ENCODE measurements around the gene FOXL3.

Gene FOXL3

DNA sequence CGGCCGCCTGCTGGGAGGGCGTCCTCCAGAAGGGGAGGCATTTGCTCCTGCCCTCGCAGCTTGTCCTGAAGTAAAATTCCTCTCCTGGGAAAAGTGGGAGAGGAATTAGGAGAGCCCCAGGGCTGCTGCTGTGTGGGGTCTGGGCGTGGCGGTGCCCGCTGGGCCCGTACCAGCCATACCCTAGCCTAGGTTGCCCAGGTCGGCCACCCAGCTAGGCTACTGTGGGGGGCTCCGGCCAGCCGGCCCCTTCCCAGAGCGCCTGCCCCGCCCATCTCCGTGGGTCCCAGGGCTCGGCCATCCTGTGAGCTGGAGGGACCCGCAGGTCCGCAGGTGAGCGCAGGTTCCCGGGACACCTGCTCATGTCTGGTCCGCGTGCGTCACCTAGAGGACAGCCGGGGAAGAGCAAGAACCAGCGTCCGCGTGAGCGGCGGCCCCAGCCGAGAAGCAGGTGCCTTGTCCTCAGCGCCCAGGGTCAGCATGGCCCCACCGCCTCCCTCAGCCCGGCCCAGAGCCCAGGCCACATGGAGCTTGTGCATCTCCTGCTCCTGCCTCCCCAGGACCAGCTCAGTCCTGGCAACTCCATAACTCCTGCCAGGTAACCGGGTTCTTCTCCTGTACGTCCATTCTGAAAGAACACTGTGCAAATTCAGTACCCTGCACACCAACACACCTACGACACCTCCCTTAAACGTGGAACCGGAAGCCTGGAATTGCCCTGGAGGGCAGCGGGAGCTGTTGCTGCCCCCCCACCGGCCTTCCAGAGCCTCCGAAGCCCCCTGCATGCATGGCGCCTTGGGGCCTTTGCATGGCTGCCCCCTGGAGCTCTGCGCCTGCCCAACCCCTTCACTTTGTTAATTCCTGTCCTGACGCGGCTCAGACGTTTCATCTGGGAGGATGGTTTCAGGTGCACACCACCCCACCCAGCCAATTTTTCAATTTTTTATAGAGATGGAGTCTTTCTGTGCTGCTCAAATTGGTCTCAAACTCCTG lies 22.8 kb upstream of the FOXL3 start:
- Histone ChIP-seq H3K4me1 (ENCODE audit: control insufficient read depth in 1 of 2, insufficient read depth in 2 of 2, low read length in 2 of 2) (peaks cover 5 to 10% of the 10 kb centered on the region in 2 donors), H3K9me3 (ENCODE audit: control insufficient read depth in 1 of 2, low read length in 2 of 2) (peaks cover 5 to 6% of the 10 kb centered on the region in 2 donors), H3K4me3 (ENCODE audit: low read depth in 1 of 2, low read length in 2 of 2) (no peak overlapping the region), H3K27ac (ENCODE audit: low read depth, low read length) (no peak overlapping the region), H3K36me3 (ENCODE audit: control insufficient read depth in 1 of 2, insufficient read depth in 2 of 2, low read length in 2 of 2) (no peaks in the 10 kb centered on the region), H3K27me3 (ENCODE audit: control insufficient read depth in 1 of 2, insufficient read depth in 2 of 2, low read length in 2 of 2) (no peaks in the 10 kb centered on the region), H3K9ac (ENCODE audit: low read depth in 1 of 2, low read length in 2 of 2) (no peak overlapping the region)

DNA sequence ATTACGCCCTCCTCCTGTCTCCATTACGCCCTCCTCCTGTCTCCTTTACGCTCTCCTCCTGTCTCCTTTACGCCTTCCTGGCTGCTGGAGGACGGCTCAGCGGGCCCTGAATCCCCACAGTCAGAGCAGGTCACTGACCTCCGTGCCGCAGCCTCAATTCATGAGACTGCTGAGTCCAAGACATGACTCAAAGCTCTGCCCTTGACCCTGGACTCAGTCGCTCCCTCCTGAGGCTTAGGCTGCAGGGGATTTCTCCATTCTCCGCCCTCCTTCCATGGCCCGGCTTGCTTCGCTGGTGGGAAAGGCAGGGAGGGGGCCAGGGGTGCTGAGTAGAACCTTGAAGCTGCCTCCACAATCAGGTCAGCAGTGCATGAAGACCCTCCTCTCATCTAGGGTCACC lies 21.0 kb upstream of the FOXL3 start:
- Histone ChIP-seq H3K27ac (ENCODE audit: low read depth, low read length) (no peak overlapping the region), H3K9ac (ENCODE audit: low read depth in 1 of 2, low read length in 2 of 2) (no peak overlapping the region), H3K4me3 (ENCODE audit: low read depth in 1 of 2, low read length in 2 of 2) (no peak overlapping the region), H3K4me1 (ENCODE audit: control insufficient read depth in 1 of 2, insufficient read depth in 2 of 2, low read length in 2 of 2) (peaks cover 5 to 10% of the 10 kb centered on the region in 2 donors), H3K9me3 (ENCODE audit: control insufficient read depth in 1 of 2, low read length in 2 of 2) (peaks cover 0 to 9% of the 10 kb centered on the region in 2 donors), H3K36me3 (ENCODE audit: control insufficient read depth in 1 of 2, insufficient read depth in 2 of 2, low read length in 2 of 2) (no peaks in the 10 kb centered on the region), H3K27me3 (ENCODE audit: control insufficient read depth in 1 of 2, insufficient read depth in 2 of 2, low read length in 2 of 2) (no peaks in the 10 kb centered on the region)

DNA sequence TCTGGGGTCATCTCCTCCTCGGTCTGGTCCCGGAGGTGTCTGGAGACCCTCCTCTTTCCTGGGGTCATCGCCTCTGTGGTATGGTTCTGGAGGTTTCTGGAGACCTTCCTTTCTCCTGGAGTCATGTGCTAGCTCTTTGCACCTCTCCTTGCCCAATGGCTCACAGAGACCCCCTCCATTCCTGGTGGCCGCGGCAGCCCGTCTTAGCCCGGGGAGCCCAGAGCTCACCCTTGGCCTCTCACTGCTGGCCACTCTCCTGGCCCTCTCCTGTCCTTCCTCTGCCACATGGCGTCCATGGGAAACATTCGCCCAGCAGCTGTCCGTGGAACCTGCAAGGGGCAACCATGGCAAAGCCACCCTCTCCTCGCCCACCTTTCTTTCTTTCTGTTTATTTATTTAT lies 20.2 kb upstream of the FOXL3 start:
- Histone ChIP-seq H3K9me3 (ENCODE audit: control insufficient read depth in 1 of 2, low read length in 2 of 2) (peaks cover 0 to 9% of the 10 kb centered on the region in 2 donors), H3K4me3 (ENCODE audit: low read depth in 1 of 2, low read length in 2 of 2) (no peak overlapping the region), H3K27me3 (ENCODE audit: control insufficient read depth in 1 of 2, insufficient read depth in 2 of 2, low read length in 2 of 2) (no peaks in the 10 kb centered on the region), H3K4me1 (ENCODE audit: control insufficient read depth in 1 of 2, insufficient read depth in 2 of 2, low read length in 2 of 2) (peaks cover 1 to 6% of the 10 kb centered on the region in 2 donors), H3K36me3 (ENCODE audit: control insufficient read depth in 1 of 2, insufficient read depth in 2 of 2, low read length in 2 of 2) (no peaks in the 10 kb centered on the region), H3K27ac (ENCODE audit: low read depth, low read length) (no peak overlapping the region), H3K9ac (ENCODE audit: low read depth in 1 of 2, low read length in 2 of 2) (no peak overlapping the region)

GRCh38 chr7:270351-270983 lies 19.5 kb upstream of the FOXL3 start:
- no peaks in the 10 kb centered on the region for H3K4me1 ChIP-seq (ENCODE audit: control insufficient read depth in 1 of 2, insufficient read depth in 2 of 2, low read length in 2 of 2)
- H3K27ac ChIP-seq (ENCODE audit: low read depth, low read length), result no peak overlapping the region
- no peaks in the 10 kb centered on the region for H3K27me3 ChIP-seq (ENCODE audit: control insufficient read depth in 1 of 2, insufficient read depth in 2 of 2, low read length in 2 of 2)
- H3K4me3 ChIP-seq (ENCODE audit: low read depth in 1 of 2, low read length in 2 of 2), result no peak overlapping the region
- H3K9ac ChIP-seq (ENCODE audit: low read depth in 1 of 2, low read length in 2 of 2), result no peak overlapping the region
- no peaks in the 10 kb centered on the region for H3K36me3 ChIP-seq (ENCODE audit: control insufficient read depth in 1 of 2, insufficient read depth in 2 of 2, low read length in 2 of 2)
- H3K9me3 ChIP-seq (ENCODE audit: control insufficient read depth in 1 of 2, low read length in 2 of 2), result peaks cover 0 to 9% of the 10 kb centered on the region in 2 donors

DNA sequence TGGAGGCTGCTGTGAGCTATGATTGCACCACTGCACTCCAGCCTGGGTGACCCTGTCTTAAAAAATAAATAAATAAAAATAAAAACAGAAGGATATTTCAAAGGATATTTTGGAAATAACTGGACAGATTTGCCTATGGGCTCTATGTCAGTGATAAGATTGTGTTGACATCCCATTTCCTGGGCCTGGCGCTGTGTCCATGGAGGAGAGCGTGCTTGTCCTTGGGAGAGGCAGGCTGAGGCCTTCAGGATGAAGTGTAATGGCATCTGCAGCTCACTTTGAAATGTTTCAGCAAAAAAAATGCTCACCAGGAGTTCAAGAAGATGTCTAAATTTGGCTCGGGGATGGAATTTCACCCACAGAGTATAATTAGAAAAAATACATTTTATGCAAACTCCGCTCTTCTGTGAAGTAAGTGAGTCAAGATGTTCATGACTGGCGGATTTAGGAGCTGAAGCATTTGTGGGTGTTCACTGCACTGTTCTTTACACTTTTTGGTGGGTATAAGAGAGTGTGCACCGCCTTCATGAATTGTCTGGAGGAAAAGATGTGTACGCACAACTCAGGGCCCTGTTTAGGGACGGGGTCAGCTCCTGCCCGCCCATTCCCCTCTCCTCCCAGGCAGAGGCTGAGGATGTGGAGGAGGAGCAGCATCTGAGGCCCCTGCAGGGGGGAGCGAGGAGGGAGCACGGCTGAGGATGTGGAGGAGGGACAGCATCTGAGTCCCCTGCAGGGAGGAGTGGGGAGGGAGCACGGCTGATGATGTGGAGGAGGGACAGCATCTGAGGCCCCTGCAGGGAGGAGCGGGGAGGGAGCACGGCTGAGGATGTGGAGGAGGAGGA lies 18.5 kb upstream of the FOXL3 start:
- no peaks in the 10 kb centered on the region for H3K4me1 ChIP-seq (ENCODE audit: control insufficient read depth in 1 of 2, insufficient read depth in 2 of 2, low read length in 2 of 2)
- no peak overlapping the region for H3K9ac ChIP-seq (ENCODE audit: low read depth in 1 of 2, low read length in 2 of 2)
- peaks cover 0 to 14% of the 10 kb centered on the region in 2 donors for H3K9me3 ChIP-seq (ENCODE audit: control insufficient read depth in 1 of 2, low read length in 2 of 2)
- no peak overlapping the region for H3K4me3 ChIP-seq (ENCODE audit: low read depth in 1 of 2, low read length in 2 of 2)
- no peaks in the 10 kb centered on the region for H3K27me3 ChIP-seq (ENCODE audit: control insufficient read depth in 1 of 2, insufficient read depth in 2 of 2, low read length in 2 of 2)
- H3K36me3 ChIP-seq (ENCODE audit: control insufficient read depth in 1 of 2, insufficient read depth in 2 of 2, low read length in 2 of 2), result no peaks in the 10 kb centered on the region
- H3K27ac ChIP-seq (ENCODE audit: low read depth, low read length), result no peak overlapping the region

- Histone ChIP-seq H3K4me3 (ENCODE audit: low read depth in 1 of 2, low read length in 2 of 2) (no peak overlapping the region), H3K27ac (ENCODE audit: low read depth, low read length) (no peak overlapping the region), H3K9me3 (ENCODE audit: control insufficient read depth in 1 of 2, low read length in 2 of 2) (peaks cover 0 to 20% of the 10 kb centered on the region in 2 donors), H3K4me1 (ENCODE audit: control insufficient read depth in 1 of 2, insufficient read depth in 2 of 2, low read length in 2 of 2) (no peaks in the 10 kb centered on the region), H3K27me3 (ENCODE audit: control insufficient read depth in 1 of 2, insufficient read depth in 2 of 2, low read length in 2 of 2) (no peaks in the 10 kb centered on the region), H3K9ac (ENCODE audit: low read depth in 1 of 2, low read length in 2 of 2) (no peak overlapping the region), H3K36me3 (ENCODE audit: control insufficient read depth in 1 of 2, insufficient read depth in 2 of 2, low read length in 2 of 2) (no peaks in the 10 kb centered on the region)
Observed at GRCh38 chr7:272108-272615, 17.8 kb upstream of the FOXL3 start.

- Histone ChIP-seq H3K9me3 (ENCODE audit: control insufficient read depth in 1 of 2, low read length in 2 of 2) (peaks cover 0 to 20% of the 10 kb centered on the region in 2 donors), H3K4me3 (ENCODE audit: low read depth in 1 of 2, low read length in 2 of 2) (no peak overlapping the region), H3K27ac (ENCODE audit: low read depth, low read length) (no peak overlapping the region), H3K27me3 (ENCODE audit: control insufficient read depth in 1 of 2, insufficient read depth in 2 of 2, low read length in 2 of 2) (no peaks in the 10 kb centered on the region), H3K36me3 (ENCODE audit: control insufficient read depth in 1 of 2, insufficient read depth in 2 of 2, low read length in 2 of 2) (no peaks in the 10 kb centered on the region), H3K4me1 (ENCODE audit: control insufficient read depth in 1 of 2, insufficient read depth in 2 of 2, low read length in 2 of 2) (no peaks in the 10 kb centered on the region), H3K9ac (ENCODE audit: low read depth in 1 of 2, low read length in 2 of 2) (no peak overlapping the region)
Observed at GRCh38 chr7:272631-273030, 17.3 kb upstream of the FOXL3 start.

DNA sequence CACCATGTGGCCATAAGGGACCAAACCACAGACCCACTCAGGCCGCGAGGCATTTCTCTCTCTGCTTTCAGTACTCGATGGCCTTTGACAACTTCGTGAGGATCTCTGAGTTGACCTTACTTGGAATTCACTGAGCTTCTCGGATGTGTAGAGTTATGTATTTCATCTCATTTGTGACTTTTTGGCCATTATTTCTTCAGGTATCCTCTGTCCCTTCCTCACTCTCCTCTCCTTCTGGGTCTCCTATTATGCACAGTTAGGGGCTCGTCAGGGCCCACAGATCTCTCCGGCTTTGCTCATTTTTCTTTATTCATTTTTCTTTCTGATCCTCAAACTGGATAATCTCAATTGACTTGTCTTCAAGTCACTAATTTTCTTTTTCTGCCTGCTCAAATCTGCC lies 16.6 kb upstream of the FOXL3 start:
- no peak overlapping the region for H3K4me3 ChIP-seq (ENCODE audit: low read depth in 1 of 2, low read length in 2 of 2)
- H3K27me3 ChIP-seq (ENCODE audit: control insufficient read depth in 1 of 2, insufficient read depth in 2 of 2, low read length in 2 of 2), result no peaks in the 10 kb centered on the region
- no peak overlapping the region for H3K27ac ChIP-seq (ENCODE audit: low read depth, low read length)
- H3K4me1 ChIP-seq (ENCODE audit: control insufficient read depth in 1 of 2, insufficient read depth in 2 of 2, low read length in 2 of 2), result no peaks in the 10 kb centered on the region
- H3K36me3 ChIP-seq (ENCODE audit: control insufficient read depth in 1 of 2, insufficient read depth in 2 of 2, low read length in 2 of 2), result no peaks in the 10 kb centered on the region
- H3K9ac ChIP-seq (ENCODE audit: low read depth in 1 of 2, low read length in 2 of 2), result no peak overlapping the region
- peaks cover 0 to 20% of the 10 kb centered on the region in 2 donors for H3K9me3 ChIP-seq (ENCODE audit: control insufficient read depth in 1 of 2, low read length in 2 of 2)

DNA sequence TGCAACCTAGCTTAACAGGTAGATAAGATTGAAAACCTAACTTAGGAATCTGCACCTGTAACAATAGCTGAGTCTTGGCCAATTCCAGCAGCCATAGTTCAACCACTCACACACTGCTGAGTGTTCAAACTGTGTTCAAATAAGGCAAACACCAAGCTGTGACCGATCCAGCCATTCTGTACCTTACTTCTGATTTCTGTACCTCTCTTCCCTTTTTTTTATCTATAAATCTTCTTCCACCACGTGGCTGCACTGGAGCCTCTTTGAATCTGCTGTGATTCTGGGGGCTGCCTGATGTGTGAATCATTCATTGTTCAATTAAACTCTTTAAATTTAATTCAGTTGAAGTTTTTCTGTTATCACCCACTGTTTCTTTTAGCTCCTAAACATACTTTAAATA lies 15.7 kb upstream of the FOXL3 start:
- H3K9ac ChIP-seq (ENCODE audit: low read depth in 1 of 2, low read length in 2 of 2), result no peak overlapping the region
- H3K27ac ChIP-seq (ENCODE audit: low read depth, low read length), result no peak overlapping the region
- H3K36me3 ChIP-seq (ENCODE audit: control insufficient read depth in 1 of 2, insufficient read depth in 2 of 2, low read length in 2 of 2), result no peaks in the 10 kb centered on the region
- H3K27me3 ChIP-seq (ENCODE audit: control insufficient read depth in 1 of 2, insufficient read depth in 2 of 2, low read length in 2 of 2), result no peaks in the 10 kb centered on the region
- no peaks in the 10 kb centered on the region for H3K4me1 ChIP-seq (ENCODE audit: control insufficient read depth in 1 of 2, insufficient read depth in 2 of 2, low read length in 2 of 2)
- H3K9me3 ChIP-seq (ENCODE audit: control insufficient read depth in 1 of 2, low read length in 2 of 2), result peaks cover 0 to 20% of the 10 kb centered on the region in 2 donors
- no peak overlapping the region for H3K4me3 ChIP-seq (ENCODE audit: low read depth in 1 of 2, low read length in 2 of 2)

Measured in duodenal mucosa (tissue), 2 donors.